ENCODE results near the gene CBX6.

The CBX6 gene

DNA sequence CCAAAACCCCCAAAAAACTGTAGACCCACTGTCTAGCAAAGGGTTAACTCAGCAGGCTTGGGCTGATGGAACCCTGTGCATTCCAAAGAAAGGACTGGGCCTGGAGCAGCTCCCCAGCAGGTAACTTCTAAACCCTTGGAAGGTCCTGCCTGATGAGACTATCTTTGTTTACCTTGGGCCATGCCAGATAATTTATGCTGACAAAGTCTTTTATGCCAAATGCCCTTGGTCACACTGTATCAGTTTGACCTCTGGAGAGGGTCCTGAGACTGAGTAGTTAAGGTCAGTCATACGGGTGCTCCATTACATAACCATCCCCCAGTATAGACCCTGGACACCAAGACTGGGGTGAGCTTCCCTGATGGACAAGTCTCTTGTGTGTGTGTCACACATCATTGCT is 56.2 kb downstream of the CBX6 start:
- no peak for TF ChIP-seq OSR1 (CRISPR knock-in tag; IDR thresholded peaks at IDR 0.05)
- TF ChIP-seq ZNF70 (CRISPR knock-in tag; IDR thresholded peaks at IDR 0.05): no peak
- no peak for TF ChIP-seq ZNF8 (CRISPR knock-in tag; IDR thresholded peaks at IDR 0.05)
- TF ChIP-seq ZFP3 (CRISPR knock-in tag; IDR thresholded peaks at IDR 0.05): no peak
- no peak for TF ChIP-seq BACH2 (CRISPR knock-in tag; IDR thresholded peaks at IDR 0.05; ENCODE audit: borderline replicate concordance)
- no peak for TF ChIP-seq ARNTL (CRISPR knock-in tag; IDR thresholded peaks at IDR 0.05; ENCODE audit: borderline replicate concordance, low read depth)
- TF ChIP-seq TCF4 (CRISPR knock-in tag; IDR thresholded peaks at IDR 0.05; ENCODE audit: borderline replicate concordance): no peak
- TF ChIP-seq ZC3H10 (CRISPR knock-in tag; IDR thresholded peaks at IDR 0.05): no peak
- TF ChIP-seq ZFP30 (CRISPR knock-in tag; IDR thresholded peaks at IDR 0.05): no peak
- no peak for TF ChIP-seq ESRRG (CRISPR knock-in tag; IDR thresholded peaks at IDR 0.05)
- TF ChIP-seq SNAI2 (CRISPR knock-in tag; IDR thresholded peaks at IDR 0.05): no peak
- no peak for ATAC-seq
